H1 (cell line): Measurements from ENCODE around the gene RING1. TPM values are rescaled to one million over a fixed set of nuclear protein-coding genes. Genes with fewer than 3 reads are reported as not detected.

Experiments
- CTCF ChIA-PET: fragments of 300-600 bp; sonication (Branson Sonifier 250); formaldehyde crosslinking; loops from one replicate; lab custom pipeline; 2021; ENCODE audit not compliant: partially characterized antibody; lab: Charles Lee
- POLR2A ChIA-PET: fragments of 300-600 bp; sonication (Branson Sonifier 250); formaldehyde crosslinking; loops from one replicate; lab custom pipeline; 2021; ENCODE audit warnings: inconsistent platforms; ENCODE audit not compliant: partially characterized antibody; lab: Charles Lee
- DNase-seq, 2 experiments: peaks; one replicate each; pipeline versions ENCODE4 v3.0.0 to v3.0.0-alpha.2; 2010 to 2022; ENCODE audit warnings: low spot score in 2 of 2, low read depth in 1 of 2, mixed read lengths in 1 of 2
- FAIRE-seq: peaks from 2 replicates; lab custom pipeline; 2011; peaks lifted over from hg19 to GRCh38; lab: Jason Lieb, UNC
- H2AFZ ChIP-seq: 2 replicates; pipeline ENCODE4 v1.8.1; 2012; ENCODE audit warnings: low read length, inconsistent platforms
- H2AK5ac ChIP-seq: 2 replicates; pipeline ENCODE4 v1.6.1; 2013; ENCODE audit warnings: low read depth, low read length
- H2BK120ac ChIP-seq: replicated peaks from 2 replicates; pipeline ENCODE3; 2013; ENCODE audit warnings: low read depth, low read length, inconsistent platforms
- H2BK12ac ChIP-seq: 2 replicates; pipeline ENCODE4 v1.6.1; 2013; ENCODE audit warnings: low read depth, low read length
- H2BK15ac ChIP-seq: 2 replicates; pipeline ENCODE4 v1.6.1; 2013; ENCODE audit warnings: low read length
- H2BK20ac ChIP-seq: 2 replicates; pipeline ENCODE4 v1.6.1; 2013; ENCODE audit warnings: low read length
- H2BK5ac ChIP-seq: 2 replicates; pipeline ENCODE4 v1.6.1; 2013; ENCODE audit warnings: low read depth, low read length
- H3K14ac ChIP-seq: 2 replicates; pipeline ENCODE4 v1.6.1; 2013; ENCODE audit warnings: inconsistent platforms; ENCODE audit not compliant: insufficient read length
- H3K18ac ChIP-seq: 2 replicates; pipeline ENCODE4 v1.6.1; 2013; ENCODE audit warnings: low read length; ENCODE audit errors: extremely low read depth
- H3K23ac ChIP-seq: 2 replicates; pipeline ENCODE4 v1.6.1; 2013; ENCODE audit warnings: inconsistent platforms; ENCODE audit not compliant: insufficient read length
- H3K23me2 ChIP-seq: 2 replicates; pipeline ENCODE4 v1.6.1; 2013; ENCODE audit warnings: low read depth, low read length
- H3K27ac ChIP-seq: 2 replicates; pipeline ENCODE4 v1.6.1; 2011; ENCODE audit warnings: low read depth, low read length, inconsistent platforms
- H3K27me3 ChIP-seq, 4 experiments: replicated peaks in 1 of 4; 1 replicate in 1 of 4; 2 replicates in 3 of 4; pipeline versions ENCODE4 v1.6.1 to v1.8.1; 2011 to 2013; ENCODE audit warnings: low read length in 3 of 4, mild to moderate bottlenecking in 3 of 4, inconsistent platforms in 2 of 4, mixed read lengths in 2 of 4, moderate library complexity in 1 of 4; ENCODE audit not compliant: control insufficient read depth in 3 of 4, insufficient read depth in 3 of 4; ENCODE audit errors: extremely low read depth in 1 of 4
- H3K36me3 ChIP-seq, 4 experiments: 2 replicates each; pipeline versions ENCODE4 v1.6.1 to v1.8.1; 2011 to 2013; ENCODE audit warnings: mild to moderate bottlenecking in 4 of 4, low read length in 3 of 4, moderate library complexity in 2 of 4, control low read depth in 1 of 4, inconsistent platforms in 1 of 4; ENCODE audit not compliant: insufficient read depth in 4 of 4, control insufficient read depth in 2 of 4
- H3K4ac ChIP-seq: replicated peaks from 2 replicates; pipeline ENCODE3; 2013; ENCODE audit warnings: low read length, low read depth, mixed read lengths, inconsistent platforms; ENCODE audit not compliant: insufficient read length
- H3K4me1 ChIP-seq, 4 experiments: replicated peaks in 1 of 4; 1 replicate in 1 of 4; 2 replicates in 3 of 4; pipeline versions ENCODE4 v1.6.1 to v1.8.1; 2011 to 2013; ENCODE audit warnings: low read length in 3 of 4, inconsistent platforms in 2 of 4, mixed read lengths in 1 of 4; ENCODE audit not compliant: insufficient read depth in 4 of 4, control insufficient read depth in 3 of 4
- H3K4me2 ChIP-seq, 2 experiments: 2 replicates each; pipeline versions ENCODE4 v1.6.1 to v1.8.1; 2011 to 2013; ENCODE audit warnings: low read depth in 2 of 2, low read length in 2 of 2, control low read depth in 1 of 2, inconsistent platforms in 1 of 2, mild to moderate bottlenecking in 1 of 2; ENCODE audit not compliant: insufficient read depth in 1 of 2
- H3K4me3 ChIP-seq, 4 experiments: fragments of 200-600, 300-600 bp in 1 of 4; sonication (generic), shearing (Covaris generic), sonication (Bioruptor Twin) in 1 of 4; 2 replicates each; pipeline versions ENCODE4 v1.5.1 to v1.8.1; 2011 to 2016; ENCODE audit warnings: low read length in 4 of 4, low read depth in 3 of 4, control low read depth in 2 of 4, inconsistent platforms in 2 of 4, mild to moderate bottlenecking in 2 of 4, mixed read lengths in 1 of 4, moderate library complexity in 1 of 4; ENCODE audit not compliant: insufficient read depth in 2 of 4; ENCODE audit errors: extremely low read depth in 1 of 4
- H3K56ac ChIP-seq: replicated peaks from 2 replicates; pipeline ENCODE3; 2013; ENCODE audit warnings: low read depth, mild to moderate bottlenecking, mixed read lengths, low read length, inconsistent platforms; ENCODE audit not compliant: insufficient read length
- H3K79me1 ChIP-seq: 2 replicates; pipeline ENCODE4 v1.6.1; 2013; ENCODE audit warnings: low read depth, low read length, control low read depth
- H3K79me2 ChIP-seq, 2 experiments: 2 replicates each; pipeline versions ENCODE4 v1.6.1 to v1.8.1; 2012 to 2013; ENCODE audit warnings: low read length in 2 of 2, mild to moderate bottlenecking in 2 of 2, inconsistent platforms in 1 of 2; ENCODE audit not compliant: insufficient read depth in 2 of 2, control insufficient read depth in 1 of 2
- H3K9ac ChIP-seq, 4 experiments: replicated peaks in 1 of 4; 1 replicate in 1 of 4; 2 replicates in 3 of 4; pipeline versions ENCODE4 v1.6.1 to v1.8.1; 2011 to 2013; ENCODE audit warnings: low read depth in 3 of 4, low read length in 3 of 4, control low read depth in 2 of 4, mild to moderate bottlenecking in 2 of 4, moderate library complexity in 2 of 4, inconsistent platforms in 1 of 4; ENCODE audit errors: extremely low read depth in 1 of 4
- H3K9me3 ChIP-seq, 2 experiments: 2 replicates each; pipeline versions ENCODE4 v1.6.1 to v1.8.1; 2012 to 2013; ENCODE audit warnings: mild to moderate bottlenecking in 2 of 2, moderate library complexity in 2 of 2, control low read depth in 1 of 2, inconsistent platforms in 1 of 2, low read depth in 1 of 2, low read length in 1 of 2, mixed read lengths in 1 of 2; ENCODE audit not compliant: insufficient read depth in 2 of 2
- H4K20me1 ChIP-seq, 2 experiments: replicated peaks in 1 of 2; 2 replicates each; pipeline versions ENCODE3 to v1.8.1; 2011 to 2013; ENCODE audit warnings: inconsistent platforms in 2 of 2, low read length in 2 of 2, mild to moderate bottlenecking in 1 of 2; ENCODE audit not compliant: insufficient read depth in 2 of 2, control insufficient read depth in 1 of 2
- H4K5ac ChIP-seq: 2 replicates; pipeline ENCODE4 v1.6.1; 2013; ENCODE audit warnings: low read length, low read depth, mixed read lengths, inconsistent platforms; ENCODE audit not compliant: insufficient read length
- H4K8ac ChIP-seq: 2 replicates; pipeline ENCODE4 v1.8.0; 2013; ENCODE audit warnings: mild to moderate bottlenecking, moderate library complexity, low read length, inconsistent platforms; ENCODE audit not compliant: insufficient read depth; ENCODE audit errors: extremely low read depth
- H4K91ac ChIP-seq: replicated peaks from 2 replicates; pipeline ENCODE3; 2013; ENCODE audit warnings: low read length, mixed read lengths, inconsistent platforms; ENCODE audit not compliant: insufficient read length
- ASH2L ChIP-seq: fragments of 200-600, 300-600 bp; sonication (generic); IDR thresholded peaks from one replicate; pipeline ENCODE4 v1.7.1; 2017; ENCODE audit warnings: low read length
- ATF3 ChIP-seq: IDR thresholded peaks from 2 replicates; pipeline ENCODE4 v1.6.1; 2011; ENCODE audit warnings: low read depth, mild to moderate bottlenecking, low read length; ENCODE audit not compliant: insufficient read depth
- CREB1 ChIP-seq: IDR thresholded peaks from 2 replicates; pipeline ENCODE4 v1.6.1; 2012; ENCODE audit warnings: inconsistent platforms
- POU5F1 ChIP-seq: IDR thresholded peaks from 2 replicates; pipeline ENCODE4 v1.6.1; 2011; ENCODE audit warnings: low read depth, mild to moderate bottlenecking, low read length, moderate library complexity
- RAD21 ChIP-seq, 2 experiments: IDR thresholded peaks in 1 of 2; conservative IDR thresholded peaks in 1 of 2; 2 replicates each; pipeline ENCODE4 v1.6.1; 2011; ENCODE audit warnings: low read depth in 2 of 2, low read length in 2 of 2, improper control_type of control experiment in 1 of 2, inconsistent platforms in 1 of 2, mild to moderate bottlenecking in 1 of 2, moderate library complexity in 1 of 2
- RXRA ChIP-seq: IDR thresholded peaks from 2 replicates; pipeline ENCODE4 v1.6.1; 2011; ENCODE audit warnings: low read depth, mild to moderate bottlenecking, low read length, moderate library complexity; ENCODE audit not compliant: insufficient read depth
- SAP30 ChIP-seq: fragments of 300-600 bp; sonication (generic); IDR thresholded peaks from 2 replicates; pipeline ENCODE4 v1.7.1; 2012; ENCODE audit warnings: low read length, moderate library complexity, mild to moderate bottlenecking, inconsistent platforms; ENCODE audit not compliant: insufficient read depth, insufficient replicate concordance
- SUZ12 ChIP-seq: fragments of 200-600 bp; sonication (generic); IDR thresholded peaks from 2 replicates; pipeline ENCODE4 v1.6.1; 2012; ENCODE audit warnings: mild to moderate bottlenecking, inconsistent platforms, low read length, moderate library complexity, mixed read lengths
- TAF7 ChIP-seq: optimal IDR thresholded peaks from 2 replicates; pipeline ENCODE3; 2011; ENCODE audit warnings: low read depth, mild to moderate bottlenecking, inconsistent platforms, low read length, moderate library complexity, borderline replicate concordance
- WGBS, 2 experiments: shearing (Covaris generic) in 1 of 2; methylation state at CpG; one replicate each; pipeline versions ENCODE4 v1.1.6 to v1.1.7; 2013 to 2015; ENCODE audit warnings: low lambda C conversion rate in 2 of 2, mixed read lengths in 2 of 2, inconsistent platforms in 1 of 2, low coverage in 1 of 2, missing lambda C conversion rate in 1 of 2; ENCODE audit not compliant: insufficient replicate concordance in 2 of 2, insufficient coverage in 1 of 2, insufficient read length in 1 of 2; ENCODE audit errors: extremely low coverage in 1 of 2, missing lambda C conversion rate in 1 of 2; 5-methylcytosine and 5-hydroxymethylcytosine counted together
- polyA plus RNA-seq, 7 experiments: library from polyadenylated mRNA; depleted of rRNA in 3 of 7; stranded (reverse) in 5 of 7; unstranded in 2 of 7; fragments of >200 nt in 5 of 7; fragments of 200-250 nt in 2 of 7; gene quantifications; 1 replicate in 5 of 7; 2 replicates in 1 of 7; 4 replicates in 1 of 7; pipeline versions ENCODE4 v1.2.1 to v1.2.3, GENCODE V29; 2011 to 2013; ENCODE audit warnings: missing spikeins in 2 of 7, mixed read lengths in 2 of 7
- total RNA-seq: library from RNA; stranded (reverse); fragmentation: NEBNext Ultra II Directional; extraction: Animal tissue kit (Norgen Biotek cat#: 25700); gene quantifications from 2 replicates; pipeline ENCODE4 v1.2.1, GENCODE V29; 2021

The RING1 gene
- total and polyA plus RNA-seq, 2 of the 8 experiments (the other 6 are each of a cell fraction or from before 2014, with no cell fraction given), result 16.4 to 26.0 TPM

- ChIA-PET POLR2A (interaction anchor here (1.2 to 4.0 kb wide), 5 partner anchors 13 to 191 kb away, joined by 3 to 22 read pairs (median 8); partner anchors contain the start of gene COL11A2), CTCF (interaction anchor here (0.8 to 9.5 kb wide), 13 partner anchors 10 to 179 kb away, joined by 3 to 74 read pairs (median 5); no protein-coding TSS in a partner anchor)
- no peak overlapping the region for H2AK5ac ChIP-seq
- TF ChIP-seq RXRA (no peak), ASH2L (no peak), ATF3 (no peak), POU5F1 (no peak), SUZ12 (no peak), SAP30 (no peak), TAF7 (no peak), CREB1 (no peak), RAD21 (IDR thresholded peaks at IDR 0.05 in 1 of 2, conservative IDR thresholded peaks at IDR 0.05 in 1 of 2; ENCODE audit: low read depth in 2 of 2, low read length in 2 of 2) (no peak)
These were observed 44.8 kb upstream of the RING1 start for GRCh38 chr6:33163540-33163939.

More at GRCh38 chr6:33163540-33163939, 44.8 kb upstream of the RING1 start:
- Histone ChIP-seq H3K4me1 (peaks cover 0 to 6% (median 2%) of the 10 kb centered on the region in 4 experiments; a peak in 6 of 7 replicates), H2BK5ac (no peak overlapping the region), H3K18ac (no peak overlapping the region), H3K36me3 (no peaks in the 10 kb centered on the region), H3K14ac (no peak overlapping the region), H4K5ac (no peak overlapping the region), H2BK120ac (no peak overlapping the region), H3K4me3 (no peak overlapping the region), H2BK12ac (no peak overlapping the region; the same call in 1 of the 2 replicates), H4K8ac (no peak overlapping the region; the same call in 1 of the 2 replicates), H2AFZ (no peak overlapping the region), H2BK20ac (no peak overlapping the region), H3K23ac (no peak overlapping the region), H3K9me3 (no peaks in the 10 kb centered on the region), H4K91ac (no peak overlapping the region), H3K23me2 (peaks cover 7% of the 10 kb centered on the region; the same call in 1 of the 2 replicates), H3K4me2 (no peak overlapping the region), H3K27ac (no peak overlapping the region), H3K27me3 (peaks cover 0 to 8% (median 2%) of the 10 kb centered on the region in 4 experiments; a peak in 4 of 7 replicates), H3K9ac (no peak overlapping the region), H3K79me1 (no peaks in the 10 kb centered on the region), H3K79me2 (no peaks in the 10 kb centered on the region), H4K20me1 (no peaks in the 10 kb centered on the region), H3K56ac (no peak overlapping the region), H2BK15ac (0 out of 2 replicates have a peak overlapping the region, but pooled peaks have one; percentile 4), H3K4ac (no peak overlapping the region)
- FAIRE-seq, result no peak
- DNase-seq, result no peak
- WGBS, 2 experiments, result 87% methylated on average over 10 of the region's 10 CpGs; no CpG with 5 or more reads in 1 of the 2 experiments
